HG03342 (cell line): Measurements from ENCODE around the gene NXPE3.

Experiments used
- ATAC-seq: cut with Tn5 transposase; IDR thresholded peaks from one replicate; pipeline ENCODE4 v1.9.1; 2021; ENCODE audit warnings: mild to moderate bottlenecking, moderate library complexity; ENCODE audit not compliant: unreplicated experiment

The NXPE3 gene

DNA sequence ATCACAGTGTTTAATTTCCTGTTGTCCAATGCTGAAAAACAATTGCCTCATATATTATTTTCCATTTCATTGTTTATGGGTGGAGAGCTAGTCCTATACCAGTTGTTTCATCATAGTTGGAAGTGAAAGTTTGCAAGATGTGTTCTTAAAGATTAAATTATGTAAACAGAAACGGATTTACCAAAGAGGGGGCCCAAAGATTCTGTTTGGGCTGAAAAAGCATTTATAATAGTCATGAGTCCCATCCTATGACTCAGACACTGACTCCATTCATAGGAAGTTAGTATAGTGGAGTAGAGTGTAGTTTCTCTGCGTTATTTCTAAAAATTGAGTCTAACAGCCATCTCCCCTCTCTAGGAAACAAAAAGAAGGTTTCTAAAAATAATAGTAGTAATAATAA, 94.6 kb downstream of the NXPE3 start:
- ATAC-seq = no peak

DNA sequence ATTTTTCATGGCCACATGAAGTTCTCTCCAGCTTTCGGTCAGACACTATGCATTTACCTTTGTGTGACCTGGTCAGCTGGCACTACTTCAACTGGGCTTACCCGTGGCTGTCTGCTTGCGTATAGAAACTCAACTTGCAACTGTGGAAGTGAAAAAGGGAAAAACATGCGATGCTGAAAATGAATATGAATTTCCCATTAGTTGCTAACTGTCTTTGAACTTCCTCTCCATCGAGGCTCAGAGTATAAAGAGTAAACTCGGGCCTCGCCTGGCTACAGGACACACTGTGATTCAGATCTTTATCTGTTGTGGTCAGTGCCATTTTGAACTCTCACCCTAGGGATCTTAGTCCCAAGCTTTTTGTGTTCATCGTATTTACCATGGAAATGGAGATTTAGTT, 97.1 kb downstream of the NXPE3 start:
- no peak for ATAC-seq
